Fibroblast of mammary gland (primary cell): Measurements from ENCODE around the gene F11.

Source experiments
- DNase-seq: peaks from one replicate; pipeline ENCODE4 v3.0.0-alpha.2; 2010; ENCODE audit warnings: low read depth
- H3K4me3 ChIP-seq: 2 replicates; pipeline ENCODE4 v1.5.1; 2011; ENCODE audit warnings: low read depth, mild to moderate bottlenecking, low read length, moderate library complexity; ENCODE audit not compliant: control insufficient read depth
- TF ChIP-seq, protein P1 (sequence below): conservative IDR thresholded peaks from 2 replicates; pipeline ENCODE4 v1.5.1; 2011; ENCODE audit warnings: low read depth, low read length, inconsistent platforms; ENCODE audit not compliant: control insufficient read depth, insufficient read depth

Gene F11

DNA sequence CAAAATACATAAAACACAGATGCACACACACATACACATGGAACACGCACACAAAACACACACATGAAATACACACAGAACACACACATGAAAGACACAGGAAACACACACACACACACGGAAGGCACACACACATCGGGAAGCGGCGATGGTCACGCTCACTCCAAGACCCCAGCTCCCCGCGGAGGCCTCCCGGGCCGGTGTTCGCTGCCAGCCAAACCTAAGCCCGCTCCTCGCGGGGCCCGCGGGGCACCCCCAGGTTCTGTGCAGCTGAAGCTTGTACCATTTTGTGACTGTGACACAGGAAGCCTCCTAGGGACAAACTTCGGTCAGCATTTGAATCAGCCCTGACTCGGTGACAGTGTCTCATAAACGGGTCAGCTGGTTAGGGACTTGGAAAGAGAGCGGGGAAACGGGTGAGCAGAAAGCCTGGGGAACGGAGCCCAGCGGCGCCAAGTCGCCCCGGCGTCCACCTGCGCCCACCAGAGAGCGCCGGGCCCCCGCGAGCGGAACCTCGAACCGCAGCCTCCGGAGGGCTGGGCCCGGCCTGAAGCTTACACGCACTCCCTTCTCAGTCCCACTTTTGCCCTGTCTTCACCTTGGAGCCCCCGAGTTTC lies 32.1 kb downstream of the F11 start:
- DNase-seq, result no peak
- H3K4me3 ChIP-seq, result no peak overlapping the region
- TF ChIP-seq, protein P1, sequence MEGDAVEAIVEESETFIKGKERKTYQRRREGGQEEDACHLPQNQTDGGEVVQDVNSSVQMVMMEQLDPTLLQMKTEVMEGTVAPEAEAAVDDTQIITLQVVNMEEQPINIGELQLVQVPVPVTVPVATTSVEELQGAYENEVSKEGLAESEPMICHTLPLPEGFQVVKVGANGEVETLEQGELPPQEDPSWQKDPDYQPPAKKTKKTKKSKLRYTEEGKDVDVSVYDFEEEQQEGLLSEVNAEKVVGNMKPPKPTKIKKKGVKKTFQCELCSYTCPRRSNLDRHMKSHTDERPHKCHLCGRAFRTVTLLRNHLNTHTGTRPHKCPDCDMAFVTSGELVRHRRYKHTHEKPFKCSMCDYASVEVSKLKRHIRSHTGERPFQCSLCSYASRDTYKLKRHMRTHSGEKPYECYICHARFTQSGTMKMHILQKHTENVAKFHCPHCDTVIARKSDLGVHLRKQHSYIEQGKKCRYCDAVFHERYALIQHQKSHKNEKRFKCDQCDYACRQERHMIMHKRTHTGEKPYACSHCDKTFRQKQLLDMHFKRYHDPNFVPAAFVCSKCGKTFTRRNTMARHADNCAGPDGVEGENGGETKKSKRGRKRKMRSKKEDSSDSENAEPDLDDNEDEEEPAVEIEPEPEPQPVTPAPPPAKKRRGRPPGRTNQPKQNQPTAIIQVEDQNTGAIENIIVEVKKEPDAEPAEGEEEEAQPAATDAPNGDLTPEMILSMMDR, result no peak

DNA sequence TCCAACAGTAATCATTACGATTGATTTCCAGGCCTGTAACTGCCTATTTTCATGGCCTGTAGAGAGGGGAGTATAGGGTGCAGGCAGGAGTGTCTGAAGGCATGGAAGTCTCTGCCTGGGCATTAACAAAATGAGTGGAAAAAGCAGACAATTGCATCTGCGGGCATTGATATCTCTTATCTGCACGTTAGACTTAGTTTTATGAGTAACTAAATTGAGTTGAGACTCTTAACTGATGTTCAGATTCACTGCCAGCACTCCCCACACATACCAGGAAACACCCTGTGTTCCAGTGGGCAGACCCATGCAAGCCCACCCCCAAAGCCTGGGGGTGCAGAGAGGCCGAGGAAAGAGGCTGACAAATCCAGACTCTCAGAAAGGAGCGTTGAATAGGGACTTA lies 33.3 kb downstream of the F11 start:
- TF ChIP-seq, protein P1, result no peak
- no peak for DNase-seq
- no peak overlapping the region for H3K4me3 ChIP-seq

DNA sequence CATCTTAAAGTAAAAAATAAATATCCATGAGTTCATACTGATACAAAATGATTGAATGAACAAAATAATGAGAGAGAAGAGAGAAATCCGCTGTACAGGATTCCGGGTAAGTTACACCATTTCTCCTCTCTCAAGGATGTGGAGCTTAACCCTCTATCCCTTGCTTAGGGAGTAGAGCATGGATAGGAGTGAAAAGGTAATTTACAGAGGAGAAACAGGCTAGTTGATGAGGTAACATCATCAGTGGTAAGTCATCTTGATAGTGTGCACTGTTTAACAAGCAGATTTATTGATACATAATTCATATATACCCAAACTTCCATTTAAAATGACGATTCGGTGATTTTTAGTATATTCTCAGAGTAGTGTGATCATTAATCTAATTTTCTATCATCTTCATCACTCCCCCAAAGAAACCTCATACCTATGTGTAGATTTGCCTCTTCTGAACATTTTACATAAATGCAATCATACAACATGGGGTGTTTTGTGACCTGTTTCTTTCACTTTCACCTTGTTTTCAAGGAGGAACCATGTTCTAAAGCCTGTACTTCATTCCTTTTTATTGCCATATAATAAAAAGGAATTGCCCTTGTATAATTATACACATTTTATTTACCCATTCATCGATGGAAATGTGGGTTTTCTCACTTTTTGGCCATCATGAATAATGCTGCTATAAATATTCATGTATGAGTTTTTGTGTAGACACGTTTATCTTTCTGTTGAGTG lies 34.8 kb downstream of the F11 start:
- no peak for DNase-seq
- TF ChIP-seq, protein P1, result no peak
- H3K4me3 ChIP-seq, result no peak overlapping the region

DNA sequence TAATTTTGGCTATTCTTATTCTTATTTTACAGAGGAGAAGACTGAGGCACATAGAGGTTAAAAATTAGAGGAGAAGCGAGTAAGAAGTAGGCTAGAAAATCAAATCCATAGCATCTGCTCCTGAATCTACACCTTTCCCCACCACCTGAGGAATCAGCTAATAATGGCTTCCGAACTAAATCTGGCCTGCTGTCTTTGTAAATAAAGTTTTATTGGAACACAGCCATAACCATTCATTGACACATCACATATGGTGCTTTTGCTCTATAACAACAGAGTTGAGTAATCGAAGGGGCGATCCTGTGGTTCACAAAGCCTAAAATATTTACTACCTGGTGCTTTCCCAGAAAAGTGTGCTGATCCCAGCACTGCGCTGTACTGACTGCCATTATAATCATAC lies 38.2 kb downstream of the F11 start:
- H3K4me3 ChIP-seq, result no peak overlapping the region

DNA sequence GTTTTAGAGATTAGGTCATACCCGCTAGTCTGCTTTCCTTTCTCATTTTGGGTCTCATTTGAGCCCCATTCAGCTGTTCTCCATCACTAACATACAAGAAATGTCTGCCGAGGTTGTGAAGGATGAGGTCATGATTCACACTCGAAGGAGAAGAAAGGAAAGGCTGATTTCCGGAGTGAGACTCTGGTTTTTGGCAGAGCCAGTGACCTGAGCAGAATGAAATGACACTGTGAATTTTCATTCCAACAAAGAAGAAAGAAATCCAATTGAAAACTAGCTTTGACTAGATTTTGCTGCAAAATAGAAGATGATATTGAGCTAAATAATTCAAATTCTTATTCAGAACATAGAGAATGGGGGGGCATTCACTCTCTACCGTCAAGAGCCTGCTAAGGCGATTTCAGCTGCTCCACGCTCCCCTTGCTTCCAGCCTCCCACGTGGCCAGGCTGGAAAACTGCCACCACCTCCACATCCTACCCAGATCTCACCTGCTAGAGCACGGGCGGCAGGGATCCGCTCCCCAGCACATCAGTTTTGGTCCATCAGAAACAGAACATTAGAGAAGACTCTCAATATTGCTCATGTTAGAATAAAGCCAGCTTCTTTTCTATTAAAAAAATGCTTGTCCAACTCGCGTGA lies 39.0 kb downstream of the F11 start:
- TF ChIP-seq, protein P1, result no peak
- H3K4me3 ChIP-seq, result no peak overlapping the region
- DNase-seq, result no peak

More for the DNA sequence above, 38.2 kb downstream of the F11 start:
- TF ChIP-seq, protein P1, result no peak
- no peak for DNase-seq

DNA sequence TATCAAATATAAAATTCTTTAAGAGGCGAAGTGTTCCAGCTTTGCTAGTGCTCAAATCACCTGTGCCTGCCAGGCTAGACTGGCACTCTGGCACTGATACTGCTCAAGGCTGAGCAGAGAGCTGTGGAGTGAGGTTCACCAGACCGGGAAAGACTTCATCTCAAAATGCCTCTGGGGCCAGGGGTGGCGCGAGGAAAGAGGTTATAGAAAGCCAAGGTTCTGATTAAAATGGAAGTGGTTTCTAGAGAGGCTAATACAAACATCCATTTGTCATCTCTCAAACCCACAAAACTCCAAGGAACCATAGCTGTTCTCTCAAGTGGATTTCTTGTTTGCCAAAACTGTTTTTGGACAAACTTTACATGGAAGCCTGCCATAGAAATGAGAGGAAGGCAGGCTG lies 41.5 kb downstream of the F11 start:
- TF ChIP-seq, protein P1, result no peak
- H3K4me3 ChIP-seq, result no peak overlapping the region

More for the DNA sequence above, 41.5 kb downstream of the F11 start:
- no peak for DNase-seq
